NCI-H187 (cell line): Measurements from ENCODE around the gene SPATA20.

Experiments used
- DNase-seq, 2 experiments: peaks; one replicate each; lab custom pipeline; 2025; lab: John Stamatoyannopoulos, UW

The SPATA20 gene

DNA sequence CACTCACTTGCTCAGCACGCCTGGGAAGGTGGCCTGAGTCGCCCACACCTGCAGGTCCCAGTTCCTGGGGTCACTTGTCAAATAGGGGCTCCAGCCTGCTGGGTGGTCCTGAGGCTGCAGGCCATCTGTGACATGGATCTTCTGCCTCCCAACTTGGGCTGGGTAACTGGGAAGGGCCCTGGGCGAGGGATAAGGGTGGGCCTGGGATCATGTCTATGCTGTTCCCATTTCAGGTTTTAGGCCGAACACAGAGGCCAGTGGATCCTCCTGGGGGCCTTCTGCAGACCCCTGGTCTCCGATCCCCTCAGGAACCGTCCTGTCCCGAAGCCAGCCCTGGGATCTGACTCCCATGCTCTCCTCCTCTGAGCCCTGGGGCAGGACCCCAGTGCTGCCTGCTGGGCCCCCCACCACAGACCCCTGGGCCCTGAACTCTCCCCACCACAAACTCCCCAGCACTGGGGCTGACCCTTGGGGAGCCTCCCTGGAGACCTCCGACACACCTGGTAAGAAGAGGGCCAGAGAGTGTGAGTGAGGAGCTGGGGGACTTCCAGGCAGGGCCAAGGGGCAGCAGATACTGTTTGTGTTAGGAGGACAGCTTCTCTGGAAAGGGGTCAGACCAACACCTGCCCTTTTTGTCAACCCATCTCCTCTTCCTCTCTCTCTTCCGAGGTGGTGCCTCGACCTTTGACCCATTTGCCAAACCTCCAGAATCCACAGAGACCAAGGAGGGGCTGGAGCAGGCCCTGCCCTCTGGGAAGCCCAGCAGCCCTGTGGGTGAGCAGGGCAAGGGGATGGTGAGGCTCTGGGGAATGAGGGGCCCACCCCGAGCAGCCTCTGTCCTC is 6.2 kb upstream of the SPATA20 start:
- DNase-seq = no peak

DNA sequence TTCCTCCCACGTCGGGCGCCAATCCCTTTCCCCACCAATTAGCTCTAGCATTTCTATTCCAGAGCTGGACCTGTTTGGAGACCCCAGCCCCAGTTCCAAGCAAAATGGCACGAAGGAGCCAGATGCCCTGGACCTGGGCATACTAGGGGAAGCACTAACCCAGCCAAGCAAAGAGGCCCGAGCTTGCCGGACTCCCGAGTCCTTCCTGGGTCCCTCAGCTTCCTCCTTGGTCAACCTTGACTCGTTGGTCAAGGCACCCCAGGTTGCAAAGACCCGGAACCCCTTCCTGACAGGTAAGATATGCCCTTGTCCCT is 5.6 kb upstream of the SPATA20 start:
- no peak for DNase-seq

DNA sequence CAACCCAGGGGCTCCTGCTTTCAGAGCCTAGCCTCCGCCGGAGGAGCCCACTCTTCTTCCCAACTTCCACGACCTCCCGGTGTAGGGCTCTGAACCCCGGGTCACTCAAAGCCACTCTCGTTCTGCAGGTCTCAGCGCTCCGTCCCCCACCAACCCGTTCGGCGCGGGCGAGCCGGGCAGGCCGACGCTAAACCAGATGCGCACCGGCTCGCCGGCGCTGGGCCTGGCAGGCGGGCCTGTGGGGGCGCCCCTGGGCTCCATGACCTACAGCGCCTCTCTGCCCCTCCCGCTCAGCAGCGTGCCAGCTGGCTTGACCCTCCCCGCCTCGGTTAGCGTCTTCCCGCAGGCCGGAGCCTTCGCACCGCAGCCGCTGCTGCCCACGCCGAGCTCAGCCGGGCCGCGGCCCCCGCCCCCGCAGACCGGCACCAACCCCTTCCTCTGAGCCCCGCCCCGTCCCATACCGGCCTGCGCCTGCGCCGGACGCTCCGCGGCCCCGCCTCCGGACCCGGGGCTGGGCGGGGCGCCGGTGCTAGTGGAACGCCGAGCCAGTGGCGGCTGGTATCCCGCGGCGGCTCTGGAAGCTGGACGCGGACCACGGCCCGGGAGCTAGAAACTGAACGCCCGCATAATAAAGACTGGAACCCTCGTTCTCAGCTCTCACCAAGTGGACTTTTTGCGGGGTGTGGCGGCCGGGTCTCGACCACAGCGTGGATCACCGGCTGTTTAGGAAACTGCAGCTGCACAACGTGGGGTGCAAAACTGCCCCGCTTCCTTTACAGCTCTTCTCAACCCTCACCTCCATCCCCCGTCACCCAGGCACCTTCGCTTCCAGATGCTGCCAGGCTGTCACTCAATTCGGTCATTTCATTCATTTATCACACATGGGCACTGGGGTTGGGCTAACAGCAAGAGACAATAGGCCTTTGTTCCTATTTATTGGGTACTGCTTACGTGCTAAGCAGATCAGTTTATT is 5.0 kb upstream of the SPATA20 start:
- DNase-seq = peak; percentile 47 to 71

DNA sequence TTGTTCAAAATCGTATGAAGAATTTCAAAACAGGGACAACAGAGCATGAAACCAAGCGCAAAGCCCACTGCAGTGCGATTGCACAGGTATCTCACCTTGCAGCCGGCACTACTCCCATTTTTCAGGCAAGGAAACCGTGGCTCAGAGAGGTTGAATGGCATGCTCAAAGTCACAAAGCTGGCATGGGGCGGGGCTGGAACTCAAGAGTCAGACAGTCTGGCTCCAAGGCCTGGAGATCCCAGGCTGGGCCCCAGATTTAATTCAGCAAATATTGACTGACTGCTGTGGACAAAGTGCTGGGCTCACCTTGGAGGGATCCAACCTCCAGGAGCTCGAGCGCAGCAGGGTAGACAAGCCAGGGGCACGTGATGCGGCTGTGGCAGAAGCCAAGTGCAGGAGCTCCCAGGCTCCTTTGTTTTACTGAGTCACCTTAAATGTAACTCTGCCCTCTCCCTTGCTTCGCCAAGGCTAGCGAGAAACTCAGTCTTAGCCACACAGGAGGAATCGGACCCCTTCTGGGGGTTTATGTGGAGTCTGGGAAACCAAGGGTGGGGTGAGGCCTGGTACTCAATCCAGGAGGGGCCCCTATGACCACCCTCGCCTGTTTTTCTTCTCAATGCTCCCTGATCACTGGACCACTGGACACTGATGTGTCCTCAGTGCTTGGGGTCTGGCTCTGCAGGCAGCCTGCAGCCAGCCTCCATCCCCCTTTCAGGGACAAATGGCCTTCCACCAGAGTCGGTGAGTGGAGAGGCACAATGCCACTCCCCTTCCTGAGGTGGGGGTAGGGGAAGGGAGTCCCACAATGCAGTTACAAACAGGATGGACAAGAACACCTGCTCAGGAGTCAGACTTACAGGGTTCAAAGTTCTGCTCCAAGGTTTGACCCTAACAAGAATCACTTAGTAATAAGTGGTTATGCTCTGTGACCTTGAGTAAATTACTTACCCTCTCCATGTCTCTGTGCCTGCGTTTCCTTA is 3.9 kb upstream of the SPATA20 start:
- DNase-seq = no peak

DNA sequence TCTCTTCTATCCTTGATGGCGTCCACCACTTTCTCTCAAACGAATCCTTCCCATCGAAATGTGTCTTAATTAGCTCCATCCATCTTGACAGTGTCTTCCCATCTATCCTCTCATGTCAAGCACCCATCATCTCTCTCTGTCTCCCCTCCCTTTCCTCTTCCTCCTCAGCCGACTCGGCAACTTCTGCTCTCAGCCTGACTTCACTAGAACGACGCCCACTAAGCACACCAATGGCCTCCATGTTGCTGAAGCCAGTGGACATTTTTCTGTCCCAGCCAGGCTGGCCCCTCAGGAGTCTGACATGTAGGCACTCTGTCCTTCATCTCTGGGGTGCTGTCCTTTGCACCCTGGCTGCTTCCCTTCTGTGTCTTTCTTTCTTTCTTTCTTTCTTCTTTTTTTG is 2.5 kb upstream of the SPATA20 start:
- no peak for DNase-seq

DNA sequence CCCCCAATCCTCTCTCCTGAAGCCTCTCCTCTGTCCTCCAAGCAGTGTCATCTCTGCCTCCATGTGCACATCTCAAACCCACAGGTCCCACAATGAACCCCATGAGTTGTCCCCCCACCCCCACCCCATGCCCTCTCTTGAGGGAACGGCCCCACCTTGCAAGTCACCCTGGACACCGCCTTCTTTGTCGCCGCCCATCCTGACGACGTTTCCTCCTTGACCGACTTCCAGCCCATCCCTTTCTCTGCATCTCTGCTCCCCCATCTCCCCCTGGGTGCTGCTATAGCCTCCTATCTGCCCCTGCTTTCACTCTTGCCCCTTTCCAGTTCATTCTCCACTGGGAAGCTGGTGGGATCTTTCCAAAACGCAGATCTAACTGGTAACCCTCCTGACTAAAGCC is 1.7 kb upstream of the SPATA20 start:
- DNase-seq = no peak

DNA sequence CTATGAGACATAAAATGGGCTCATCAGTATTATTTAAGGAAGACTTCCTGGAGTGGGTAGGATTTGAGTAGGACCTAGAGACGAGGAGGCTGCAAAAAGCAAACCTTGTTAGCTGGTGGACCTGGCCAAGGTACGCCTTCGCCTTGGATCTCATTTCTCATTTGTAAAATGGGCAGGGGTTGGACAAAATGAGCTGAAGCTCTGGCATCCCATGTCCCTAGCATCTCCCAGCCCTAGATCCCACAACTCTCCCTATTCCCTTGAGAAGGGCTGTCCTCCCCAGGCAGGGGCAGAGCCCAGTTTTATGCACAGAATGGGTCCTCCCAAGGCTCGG is 306 bp upstream of the SPATA20 start:
- no peak for DNase-seq

DNA sequence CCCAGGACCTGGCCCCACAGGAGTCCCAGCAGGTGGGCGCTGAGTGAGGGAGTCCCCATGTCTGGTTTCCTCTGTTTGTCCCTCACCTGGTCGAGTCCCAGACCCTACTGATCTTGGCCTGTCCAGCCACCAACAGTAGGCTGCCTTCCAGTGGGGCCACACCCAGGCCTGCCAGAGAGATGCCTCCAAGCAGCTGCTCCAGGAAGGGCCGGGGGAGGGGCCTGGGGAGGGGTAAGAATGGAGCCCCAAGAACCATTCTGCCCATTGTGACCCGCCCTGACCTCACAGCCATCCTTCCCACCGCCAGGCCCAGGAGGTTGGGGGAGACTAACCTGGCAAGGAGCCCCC is 736 bp downstream of the SPATA20 start:
- no peak for DNase-seq

DNA sequence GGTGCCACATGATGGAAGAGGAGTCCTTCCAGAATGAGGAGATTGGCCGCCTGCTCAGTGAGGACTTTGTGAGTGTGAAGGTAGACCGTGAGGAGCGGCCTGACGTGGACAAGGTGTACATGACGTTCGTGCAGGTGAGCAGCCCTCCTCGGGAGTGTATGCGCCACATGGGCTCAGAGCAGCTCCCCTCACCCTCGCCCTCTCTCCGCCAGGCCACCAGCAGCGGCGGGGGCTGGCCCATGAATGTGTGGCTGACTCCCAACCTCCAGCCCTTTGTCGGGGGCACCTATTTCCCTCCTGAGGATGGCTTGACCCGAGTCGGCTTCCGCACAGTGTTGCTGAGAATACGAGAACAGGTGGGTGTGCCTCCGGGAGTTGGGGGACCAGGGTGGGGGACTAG is 1.9 kb downstream of the SPATA20 start:
- no peak for DNase-seq

DNA sequence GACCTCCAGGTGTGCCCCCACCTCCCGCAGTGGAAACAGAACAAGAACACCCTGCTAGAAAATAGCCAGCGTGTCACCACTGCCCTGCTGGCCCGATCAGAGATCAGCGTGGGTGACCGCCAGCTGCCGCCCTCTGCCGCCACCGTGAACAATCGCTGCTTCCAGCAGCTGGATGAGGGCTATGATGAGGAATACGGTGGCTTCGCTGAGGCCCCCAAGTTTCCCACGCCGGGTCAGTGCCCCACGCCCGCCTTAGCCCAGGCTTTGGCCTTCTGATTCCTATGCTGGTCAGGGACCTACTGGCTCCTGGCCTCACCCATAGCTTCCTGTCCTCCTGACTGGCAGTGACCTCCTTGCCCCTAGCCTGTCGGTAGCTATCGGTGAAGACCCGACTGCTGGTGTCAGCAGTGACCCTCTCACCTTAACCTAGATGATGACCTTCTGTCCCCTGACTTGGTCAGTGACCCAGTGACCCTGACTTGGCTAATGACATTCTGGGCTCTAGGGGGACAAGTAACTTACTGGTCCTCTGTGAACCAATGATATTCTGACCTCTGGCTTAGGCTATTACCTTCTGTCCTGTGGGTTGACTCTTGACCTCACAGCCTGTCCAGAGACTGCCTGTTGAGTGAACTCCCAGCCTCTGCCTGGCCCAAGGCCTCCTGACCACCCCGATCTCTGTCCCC is 2.4 kb downstream of the SPATA20 start:
- DNase-seq = no peak

DNA sequence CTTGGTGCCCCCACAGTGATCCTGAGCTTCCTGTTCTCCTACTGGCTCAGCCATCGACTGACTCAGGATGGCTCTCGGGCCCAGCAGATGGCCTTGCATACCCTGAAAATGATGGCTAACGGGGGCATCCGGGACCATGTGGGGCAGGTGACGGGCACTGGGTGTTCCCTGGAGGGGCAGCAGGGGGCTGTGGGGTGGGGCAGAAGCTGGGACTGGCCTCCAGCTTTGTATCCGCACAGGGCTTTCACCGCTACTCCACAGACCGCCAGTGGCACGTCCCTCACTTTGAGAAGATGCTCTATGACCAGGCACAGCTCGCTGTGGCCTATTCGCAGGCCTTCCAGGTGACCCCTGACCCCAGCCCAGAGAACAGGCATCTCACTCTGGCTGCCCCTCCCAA is 3.0 kb downstream of the SPATA20 start:
- DNase-seq = no peak

DNA sequence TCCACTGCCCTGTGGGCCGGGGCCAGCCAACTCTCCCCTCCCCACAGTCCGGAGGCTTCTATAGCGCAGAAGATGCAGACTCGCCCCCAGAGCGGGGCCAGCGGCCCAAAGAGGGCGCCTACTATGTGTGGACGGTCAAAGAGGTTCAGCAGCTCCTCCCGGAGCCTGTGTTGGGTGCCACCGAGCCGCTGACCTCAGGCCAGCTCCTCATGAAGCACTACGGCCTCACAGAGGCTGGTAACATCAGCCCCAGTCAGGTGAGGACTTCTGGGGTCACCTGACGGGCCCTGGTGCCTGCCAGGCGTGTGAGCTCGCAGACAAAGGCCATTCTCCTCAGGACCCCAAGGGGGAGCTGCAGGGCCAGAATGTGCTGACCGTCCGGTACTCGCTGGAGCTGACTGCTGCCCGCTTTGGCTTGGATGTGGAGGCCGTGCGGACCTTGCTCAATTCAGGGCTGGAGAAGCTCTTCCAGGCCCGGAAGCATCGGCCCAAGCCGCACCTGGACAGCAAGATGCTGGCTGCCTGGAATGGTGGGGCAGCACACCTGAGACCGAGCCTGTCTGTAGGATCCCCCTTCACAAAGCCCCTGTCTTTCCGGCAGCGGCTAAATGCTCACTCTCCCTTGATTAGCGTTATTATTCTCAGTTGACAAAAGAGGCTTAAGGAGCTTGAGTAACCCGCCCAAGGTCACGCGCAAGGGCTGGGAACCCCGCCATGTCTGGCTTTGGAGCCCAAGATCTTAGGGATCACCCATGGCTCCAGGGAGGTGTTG is 3.9 kb downstream of the SPATA20 start:
- peak; percentile 26 to 66 for DNase-seq

DNA sequence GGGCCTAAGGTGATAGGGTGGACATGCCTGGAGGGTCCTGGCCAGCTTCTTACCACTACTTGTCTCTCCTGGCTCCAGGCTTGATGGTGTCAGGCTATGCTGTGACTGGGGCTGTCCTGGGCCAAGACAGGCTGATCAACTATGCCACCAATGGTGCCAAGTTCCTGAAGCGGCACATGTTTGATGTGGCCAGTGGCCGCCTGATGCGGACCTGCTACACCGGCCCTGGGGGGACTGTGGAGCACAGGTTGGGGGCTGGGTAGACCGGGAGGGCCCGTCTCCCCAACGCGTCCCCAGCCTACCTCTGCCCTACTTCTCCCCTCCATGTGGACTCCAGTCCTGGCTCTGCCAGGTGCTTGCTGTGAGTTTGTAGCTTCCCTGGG is 4.5 kb downstream of the SPATA20 start:
- DNase-seq = no peak

DNA sequence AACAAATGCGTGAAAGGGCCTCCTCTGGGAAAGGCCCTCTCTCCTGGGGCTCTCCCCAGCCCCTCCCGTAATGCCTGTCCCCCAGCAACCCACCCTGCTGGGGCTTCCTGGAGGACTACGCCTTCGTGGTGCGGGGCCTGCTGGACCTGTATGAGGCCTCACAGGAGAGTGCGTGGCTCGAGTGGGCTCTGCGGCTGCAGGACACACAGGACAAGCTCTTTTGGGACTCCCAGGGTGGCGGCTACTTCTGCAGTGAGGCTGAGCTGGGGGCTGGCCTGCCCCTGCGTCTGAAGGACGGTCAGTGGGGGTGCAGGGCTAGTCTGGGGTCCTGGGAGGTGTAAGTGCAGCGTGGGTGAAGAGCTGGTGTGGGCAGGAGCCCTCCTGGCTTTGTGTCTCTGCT is 4.9 kb downstream of the SPATA20 start:
- DNase-seq = no peak

DNA sequence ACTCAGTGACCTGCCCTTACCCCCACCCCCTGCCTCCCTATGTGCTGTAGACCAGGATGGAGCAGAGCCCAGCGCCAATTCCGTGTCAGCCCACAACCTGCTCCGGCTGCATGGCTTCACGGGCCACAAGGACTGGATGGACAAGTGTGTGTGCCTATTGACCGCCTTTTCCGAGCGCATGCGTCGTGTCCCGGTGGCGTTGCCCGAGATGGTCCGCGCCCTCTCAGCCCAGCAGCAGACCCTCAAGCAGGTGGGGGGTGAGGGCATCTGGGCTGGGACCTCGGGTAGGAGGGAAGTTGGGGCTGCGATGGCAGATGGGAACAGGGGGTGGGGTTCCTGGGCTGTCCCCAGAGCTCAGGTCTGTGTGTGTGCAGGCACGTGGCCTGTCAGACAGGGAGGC is 7.2 kb downstream of the SPATA20 start:
- DNase-seq = no peak

DNA sequence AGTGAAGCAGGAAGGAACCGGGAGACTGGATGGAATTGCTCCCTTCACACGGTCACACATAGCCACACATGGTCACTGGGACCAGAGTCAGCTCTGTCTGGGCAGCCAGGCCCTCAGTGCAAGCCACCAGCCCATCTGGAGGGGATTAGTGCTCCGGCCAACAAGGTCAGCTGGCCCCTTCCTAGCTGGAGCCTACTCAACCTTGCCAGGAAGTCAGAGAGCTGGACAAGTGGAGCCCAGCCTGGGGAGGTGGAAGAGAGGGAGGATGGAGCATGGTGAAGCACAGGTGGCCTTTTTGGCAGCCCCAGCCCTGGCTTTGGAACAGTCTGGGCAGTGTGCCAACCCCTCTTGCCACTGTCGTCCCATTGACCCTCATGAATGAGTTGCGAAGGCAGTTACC is 9.8 kb downstream of the SPATA20 start:
- no peak for DNase-seq

DNA sequence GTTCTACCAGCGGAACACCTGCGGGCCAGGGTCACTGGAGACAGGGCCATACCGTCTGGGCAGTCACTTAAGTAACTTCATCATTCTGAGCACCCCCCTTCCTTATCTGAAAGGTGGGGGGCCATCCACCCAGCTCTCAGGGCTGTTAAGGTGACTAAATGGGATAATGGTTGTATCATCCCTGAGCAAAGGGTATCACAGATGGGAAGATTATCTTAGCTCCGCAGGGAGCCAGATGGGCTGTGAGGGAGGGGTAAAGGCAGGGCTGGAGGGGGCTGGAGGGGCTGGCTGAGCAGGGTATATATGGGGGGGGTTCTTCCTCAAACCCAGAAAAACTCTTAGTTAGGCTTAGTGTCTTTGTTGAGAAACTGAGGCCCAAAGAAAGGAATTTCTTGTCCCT is 10.7 kb downstream of the SPATA20 start:
- DNase-seq = no peak

DNA sequence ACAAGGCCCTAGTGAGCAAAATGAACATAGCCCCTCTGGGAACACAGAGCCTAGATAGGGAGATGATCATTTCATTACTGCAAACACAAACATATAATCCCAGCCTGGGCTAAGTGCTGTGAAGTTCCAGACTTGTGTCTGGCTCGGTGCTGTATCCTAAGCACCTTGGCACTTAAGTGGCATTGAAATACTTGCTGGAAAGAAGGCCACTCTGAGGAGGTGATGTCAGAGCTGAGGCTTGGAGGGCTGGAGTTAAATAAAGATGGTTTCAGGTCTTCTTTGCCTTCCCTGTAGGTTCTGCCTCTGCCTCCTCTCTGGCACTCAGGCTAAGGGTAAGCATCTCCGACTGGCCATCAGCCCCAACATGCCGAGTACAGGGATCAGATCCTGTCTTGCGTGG is 11.1 kb downstream of the SPATA20 start:
- DNase-seq = no peak

DNA sequence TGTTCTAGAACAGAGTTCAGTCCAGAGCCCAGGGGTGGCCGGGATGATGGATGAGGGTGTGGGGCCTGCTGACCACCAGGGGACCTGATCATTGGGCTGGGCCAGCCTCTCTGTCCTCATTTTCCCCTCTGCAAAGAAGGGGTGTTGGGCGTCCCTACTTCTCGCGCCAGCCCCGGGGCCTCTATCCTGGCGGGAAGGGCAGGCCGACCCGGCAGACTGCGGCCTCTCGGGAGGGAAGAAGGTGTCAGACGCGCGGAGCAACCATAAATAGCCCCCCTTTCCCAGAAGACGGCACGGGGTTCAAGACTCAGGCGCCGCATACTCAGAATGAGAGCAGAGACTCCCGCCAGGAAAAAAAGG is 11.6 kb downstream of the SPATA20 start:
- DNase-seq = no peak

DNA sequence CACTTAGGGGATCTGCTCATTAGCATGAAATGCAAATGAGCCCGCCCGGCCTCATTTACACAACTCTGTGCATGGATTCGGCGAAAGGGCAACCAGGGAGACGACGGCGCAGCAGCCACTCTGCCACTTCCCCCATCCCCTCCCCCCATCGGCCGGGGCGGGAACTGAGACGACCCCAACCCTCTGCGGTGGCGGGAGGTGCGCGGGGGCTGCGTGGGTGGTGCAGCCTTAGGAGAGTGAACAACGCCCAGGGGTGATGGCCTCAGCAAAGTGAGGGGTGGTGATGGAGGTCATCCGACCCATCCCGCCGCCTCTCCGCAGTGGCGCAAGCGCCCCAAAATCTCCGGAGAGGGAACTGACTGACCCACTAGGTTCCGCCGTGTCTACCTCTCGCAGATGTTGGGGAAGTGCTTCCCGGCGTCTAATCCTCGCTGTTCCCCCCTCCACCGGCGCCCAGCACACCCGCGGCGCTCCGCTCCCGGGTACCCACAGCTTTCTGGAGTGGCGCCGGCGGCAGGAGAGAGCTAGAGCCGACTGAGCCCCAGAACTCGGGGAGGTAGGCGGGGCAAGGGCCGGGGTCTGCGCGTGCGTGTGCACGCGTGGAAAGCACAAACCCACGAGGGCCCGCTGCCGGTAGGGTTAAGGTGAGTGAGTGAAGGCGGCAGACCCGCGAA is 12.1 kb downstream of the SPATA20 start:
- no peak for DNase-seq
